ENCODE results near the gene CCDC32.

CCDC32 gene

GRCh38 chr15:40565333-40566238, 744 bp upstream of the CCDC32 start:
- DNase-seq: no peak

GRCh38 chr15:40563426-40563825, 1.4 kb downstream of the CCDC32 start:
- no peak for DNase-seq

GRCh38 chr15:40562691-40563090, 2.2 kb downstream of the CCDC32 start:
- no peak for DNase-seq

- DNase-seq: no peak
These were observed 5.7 kb downstream of the CCDC32 start for GRCh38 chr15:40558952-40559742.

GRCh38 chr15:40555876-40556275, 9.0 kb downstream of the CCDC32 start:
- DNase-seq: no peak

GRCh38 chr15:40554161-40554525, 10.7 kb downstream of the CCDC32 start:
- no peak for DNase-seq

GRCh38 chr15:40550341-40551037, 14.4 kb downstream of the CCDC32 start:
- no peak for DNase-seq

- DNase-seq: no peak
These were observed 14.9 kb downstream of the CCDC32 start for GRCh38 chr15:40549894-40550293.

GRCh38 chr15:40548610-40549009, 16.2 kb downstream of the CCDC32 start:
- no peak for DNase-seq

GRCh38 chr15:40545457-40545856, 19.4 kb downstream of the CCDC32 start:
- DNase-seq: no peak

- no peak for DNase-seq
These were observed 21.1 kb downstream of the CCDC32 start for GRCh38 chr15:40543631-40544294.

- DNase-seq: no peak
These were observed 21.8 kb downstream of the CCDC32 start for GRCh38 chr15:40543082-40543481.

GRCh38 chr15:40538976-40539375, 25.9 kb downstream of the CCDC32 start:
- no peak for DNase-seq

- DNase-seq: no peak
These were observed 28.3 kb downstream of the CCDC32 start for GRCh38 chr15:40536501-40536900.

- no peak for DNase-seq
These were observed 30.5 kb downstream of the CCDC32 start for GRCh38 chr15:40534371-40534770.

- DNase-seq: no peak
These were observed 31.0 kb downstream of the CCDC32 start for GRCh38 chr15:40533763-40534364.

GRCh38 chr15:40528801-40529200, 36.0 kb downstream of the CCDC32 start:
- no peak for DNase-seq

- no peak for DNase-seq
These were observed 39.0 kb downstream of the CCDC32 start for GRCh38 chr15:40525855-40526254.

GRCh38 chr15:40523611-40524010, 41.2 kb downstream of the CCDC32 start:
- DNase-seq: no peak

- DNase-seq: no peak
These were observed 48.5 kb downstream of the CCDC32 start for GRCh38 chr15:40516322-40516721.

- no peak for DNase-seq
These were observed 51.2 kb downstream of the CCDC32 start for GRCh38 chr15:40513609-40514008.

GRCh38 chr15:40512440-40512839, 52.4 kb downstream of the CCDC32 start:
- no peak for DNase-seq
